HG03565 (cell line): ENCODE data around the gene GRIK4.
"Not testable (repeated sequence)": the region's sequence is repeated elsewhere in the genome, so short reads cannot be mapped to it uniquely, and the experiment has no call there.

ENCODE experiments used
- ATAC-seq: cut with Tn5 transposase; IDR thresholded peaks from one replicate; pipeline ENCODE4 v1.9.1; 2021; ENCODE audit warnings: mild to moderate bottlenecking, moderate library complexity; ENCODE audit not compliant: unreplicated experiment

GRIK4 gene

GRCh38 chr11:120722524-120722923, 211.0 kb downstream of the GRIK4 start:
- no peak for ATAC-seq

GRCh38 chr11:120723751-120724150, 212.2 kb downstream of the GRIK4 start:
- no peak for ATAC-seq

- no peak for ATAC-seq
These were observed 216.2 kb downstream of the GRIK4 start for GRCh38 chr11:120727752-120728151.

GRCh38 chr11:120735035-120735434, 223.5 kb downstream of the GRIK4 start:
- ATAC-seq: no peak

GRCh38 chr11:120738516-120739046, 227.0 kb downstream of the GRIK4 start:
- no peak for ATAC-seq

GRCh38 chr11:120739780-120740179, 228.2 kb downstream of the GRIK4 start:
- ATAC-seq: no peak

GRCh38 chr11:120740380-120740779, 228.8 kb downstream of the GRIK4 start:
- ATAC-seq: no peak

GRCh38 chr11:120744016-120744994, 232.8 kb downstream of the GRIK4 start:
- no peak for ATAC-seq

GRCh38 chr11:120746376-120746775, 234.8 kb downstream of the GRIK4 start:
- no peak for ATAC-seq

GRCh38 chr11:120746836-120747609, 235.5 kb downstream of the GRIK4 start:
- no peak for ATAC-seq

- no peak for ATAC-seq
These were observed 236.6 kb downstream of the GRIK4 start for GRCh38 chr11:120747850-120748814.

GRCh38 chr11:120749395-120749794, 237.8 kb downstream of the GRIK4 start:
- no peak for ATAC-seq

- ATAC-seq: no peak
These were observed 239.3 kb downstream of the GRIK4 start for GRCh38 chr11:120750647-120751549.

- no peak for ATAC-seq
These were observed 240.0 kb downstream of the GRIK4 start for GRCh38 chr11:120751550-120751949.

GRCh38 chr11:120752668-120753067, 241.1 kb downstream of the GRIK4 start:
- ATAC-seq: no peak

GRCh38 chr11:120756931-120757330, 245.4 kb downstream of the GRIK4 start:
- no peak for ATAC-seq

- ATAC-seq: no peak
These were observed 247.5 kb downstream of the GRIK4 start for GRCh38 chr11:120759046-120759445.

GRCh38 chr11:120765710-120766109, 254.2 kb downstream of the GRIK4 start:
- not testable (repeated sequence) for ATAC-seq

- ATAC-seq: no peak
These were observed 254.8 kb downstream of the GRIK4 start for GRCh38 chr11:120766318-120766717.
